Sigmoid colon (tissue), 7 donors: Measurements from ENCODE around the gene SPATA13. TPM values are rescaled to one million over a fixed set of nuclear protein-coding genes. Genes with fewer than 3 reads are reported as not detected.

Source experiments
- DNase-seq: peaks from one replicate; pipeline ENCODE4 v3.0.0-alpha.2; 2019
- H3K27ac ChIP-seq, 4 donors: fragments of 200-600 bp; sonication (generic); one replicate each; pipeline ENCODE4 v1.5.1; 2016 to 2019; ENCODE audit warnings: mild to moderate bottlenecking in 1 of 4
- H3K27me3 ChIP-seq, 3 donors: fragments of 200-600 bp; sonication (generic); one replicate each; pipeline ENCODE4 v1.5.1; 2019; ENCODE audit warnings: mild to moderate bottlenecking in 1 of 3
- H3K36me3 ChIP-seq, 4 donors: fragments of 200-600 bp; sonication (generic); one replicate each; pipeline ENCODE4 v1.5.1; 2016 to 2019
- H3K4me1 ChIP-seq, 4 donors: fragments of 200-600 bp; sonication (generic); one replicate each; pipeline ENCODE4 v1.5.1; 2017 to 2019
- H3K4me3 ChIP-seq, 4 donors: fragments of 200-600 bp; sonication (generic); one replicate each; pipeline ENCODE4 v1.5.1; 2017 to 2019; ENCODE audit warnings: mild to moderate bottlenecking in 2 of 4, moderate library complexity in 1 of 4
- H3K9me3 ChIP-seq, 4 donors: fragments of 200-600 bp in 3 of 4; sonication (generic) in 3 of 4; one replicate each; pipeline versions ENCODE4 v1.5.1 to v1.6.1; 2013 to 2019
- CTCF ChIP-seq, 4 experiments: fragments of 450-650 bp in 3 of 4; fragments of 200-600 bp in 1 of 4; IDR thresholded peaks; one replicate each; pipeline ENCODE4 v1.5.1; 2016 to 2019; ENCODE audit warnings: antibody characterized with exemption in 4 of 4, mild to moderate bottlenecking in 3 of 4, moderate library complexity in 2 of 4
- EP300 ChIP-seq, 4 donors: sonication (generic); formaldehyde crosslinking; IDR thresholded peaks; one replicate each; pipeline ENCODE4 v1.6.1; 2017; ENCODE audit warnings: antibody characterized with exemption in 4 of 4
- POLR2A ChIP-seq, 2 donors: fragments of 450-650 bp; IDR thresholded peaks; one replicate each; pipeline ENCODE4 v1.6.1; 2016; ENCODE audit warnings: antibody characterized with exemption in 2 of 2, mild to moderate bottlenecking in 2 of 2, moderate library complexity in 2 of 2
- POLR2AphosphoS5 ChIP-seq, 4 donors: sonication (generic); formaldehyde crosslinking; IDR thresholded peaks; one replicate each; pipeline ENCODE4 v1.6.1; 2017; ENCODE audit warnings: antibody characterized with exemption in 4 of 4
- WGBS, 2 donors: extraction: QIAGEN DNeasy Blood & Tissue Kit; methylation state at CpG; one replicate each; pipeline ENCODE4 v1.1.7; 2013; 5-methylcytosine and 5-hydroxymethylcytosine counted together
- intact Hi-C: fragments of 100-400 bp; cut with DNase I; formaldehyde crosslinking; loops from one replicate; pipeline ENCODE4 v1.15.1; 2023
- polyA plus RNA-seq, 3 donors: library from polyadenylated mRNA; stranded (reverse); fragments of 200-250 nt; gene quantifications; one replicate each; pipeline ENCODE4 v1.2.3, GENCODE V29; 2013
- total RNA-seq, 4 donors: library from RNA; depleted of rRNA; stranded (reverse); fragments of >200 nt; gene quantifications; one replicate each; pipeline ENCODE4 v1.1.0, GENCODE V29; 2016
- donor health status: healthy with polysubstance abuse.
- donor health status: Bipolar disorder and iron deficiency.
- donor health status: healthy.

SPATA13 gene
- total and polyA plus RNA-seq, 7 donors: 15.6 to 29.4 (median 18.1) TPM

- intact Hi-C loops: loop anchor here (5.0 kb wide), 1 partner anchor 33 kb away; the partner anchor contains the start of gene SPATA13
- peaks cover 0 to 28% (median 18%) of the 10 kb centered on the region in 4 donors for H3K4me1 ChIP-seq
- TF ChIP-seq POLR2A (IDR thresholded peaks at IDR 0.05): no peak
- TF ChIP-seq EP300 (IDR thresholded peaks at IDR 0.05): no peak
- TF ChIP-seq POLR2AphosphoS5 (IDR thresholded peaks at IDR 0.05): no peak
- no peak for TF ChIP-seq CTCF (IDR thresholded peaks at IDR 0.05)
- no peak overlapping the region for H3K27ac ChIP-seq
- no peaks in the 10 kb centered on the region for H3K9me3 ChIP-seq
- no peaks in the 10 kb centered on the region for H3K27me3 ChIP-seq
- no peak overlapping the region for H3K4me3 ChIP-seq
- no peaks in the 10 kb centered on the region for H3K36me3 ChIP-seq
- no peak for DNase-seq
- WGBS, 2 donors: 35 to 65% methylated on average over 1 of the region's 1 CpG
Measured at GRCh38 chr13:24195626-24196025, 35.1 kb downstream of the SPATA13 start.

DNA sequence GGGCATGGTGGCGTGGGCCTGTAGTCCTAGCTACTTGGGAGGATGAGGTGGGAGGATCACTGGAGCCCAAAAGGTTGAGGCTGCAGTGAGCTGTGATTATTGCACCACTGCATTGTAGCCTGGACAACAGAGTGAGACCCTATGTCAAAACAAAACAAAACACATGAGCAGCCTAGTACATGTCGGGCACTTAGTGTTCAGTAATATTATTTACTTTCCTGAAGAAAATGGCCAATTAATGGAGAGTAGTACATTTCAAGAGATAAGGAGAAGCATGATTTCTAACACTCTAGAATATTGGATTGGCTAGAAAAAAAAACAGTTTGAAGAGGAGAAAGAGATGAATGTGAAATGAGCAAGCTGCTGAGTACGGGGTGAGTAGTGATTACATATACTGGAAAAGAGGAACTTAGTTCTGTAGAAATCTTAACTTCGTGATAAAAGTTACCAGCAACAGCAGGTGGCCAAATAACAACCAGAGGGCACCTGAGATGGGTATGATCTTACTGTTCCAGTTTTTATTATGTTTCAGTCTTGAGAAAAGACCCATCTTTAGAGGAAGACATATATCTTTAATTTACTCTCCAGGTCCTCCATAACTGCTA is 36.2 kb downstream of the SPATA13 start:
- TF ChIP-seq CTCF (IDR thresholded peaks at IDR 0.05): no peak
- TF ChIP-seq EP300 (IDR thresholded peaks at IDR 0.05): no peak
- TF ChIP-seq POLR2A (IDR thresholded peaks at IDR 0.05): no peak
- TF ChIP-seq POLR2AphosphoS5 (IDR thresholded peaks at IDR 0.05): no peak
- intact Hi-C loops: loop anchor here (5.0 kb wide), 1 partner anchor 34 kb away; the partner anchor contains the start of gene SPATA13
- Histone ChIP-seq H3K27me3 (no peaks in the 10 kb centered on the region), H3K9me3 (no peaks in the 10 kb centered on the region), H3K36me3 (no peaks in the 10 kb centered on the region), H3K27ac (no peak overlapping the region), H3K4me3 (no peak overlapping the region), H3K4me1 (peaks cover 0 to 31% (median 19%) of the 10 kb centered on the region in 4 donors)
- 49 to 55% methylated on average over 4 of the region's 4 CpGs for WGBS, 2 donors
- DNase-seq: no peak

- no peak for TF ChIP-seq POLR2A (IDR thresholded peaks at IDR 0.05)
- TF ChIP-seq EP300 (IDR thresholded peaks at IDR 0.05): no peak
- no peak for TF ChIP-seq CTCF (IDR thresholded peaks at IDR 0.05)
- peak in 2 of 4 donors; percentile 41 to 45 for TF ChIP-seq POLR2AphosphoS5 (IDR thresholded peaks at IDR 0.05)
- Histone ChIP-seq H3K27ac (peak overlapping the region in 3 of 4 donors; percentile 72 to 79 (median 77)), H3K4me3 (no peak overlapping the region), H3K27me3 (no peaks in the 10 kb centered on the region), H3K36me3 (no peaks in the 10 kb centered on the region), H3K4me1 (peaks cover 0 to 43% (median 34%) of the 10 kb centered on the region in 4 donors), H3K9me3 (no peaks in the 10 kb centered on the region)
- 67 to 69% methylated on average over 9 of the region's 9 CpGs for WGBS, 2 donors
- DNase-seq: peak; percentile 85
- intact Hi-C loops: loop anchor here (5.0 kb wide), 1 partner anchor 37 kb away; the partner anchor contains the start of gene SPATA13
Measured at GRCh38 chr13:24199016-24199415, 38.5 kb downstream of the SPATA13 start.

- intact Hi-C loops: no loop called here
- Histone ChIP-seq H3K36me3 (no peaks in the 10 kb centered on the region), H3K27ac (peak overlapping the region in 3 of 4 donors; percentile 72 to 79 (median 77)), H3K9me3 (no peaks in the 10 kb centered on the region), H3K4me1 (peaks cover 0 to 49% (median 44%) of the 10 kb centered on the region in 4 donors), H3K27me3 (no peaks in the 10 kb centered on the region), H3K4me3 (no peak overlapping the region)
- TF ChIP-seq POLR2A (IDR thresholded peaks at IDR 0.05) (no peak), EP300 (IDR thresholded peaks at IDR 0.05) (no peak), CTCF (IDR thresholded peaks at IDR 0.05) (no peak), POLR2AphosphoS5 (IDR thresholded peaks at IDR 0.05) (no peak)
- WGBS, 2 donors: 21 to 75% methylated on average over 7 of the region's 7 CpGs
- DNase-seq: no peak
Measured at GRCh38 chr13:24202215-24202614, 41.7 kb downstream of the SPATA13 start.
